Stimulated activated CD8-positive, alpha-beta memory T cell treated with anti-CD3 and anti-CD28 coated beads, Interleukin-4, amount 100 ng/mL, for 48 hours (primary cell): Measurements from ENCODE around the gene IP6K3.
A peak's percentile ranks its signal among the peaks of the same experiment; 100 is the strongest.

Experiments used
- DNase-seq: peaks from one replicate; pipeline ENCODE4 v3.0.0-alpha.2; 2020

The IP6K3 gene

GRCh38 chr6:33746651-33747100 lies at the start of gene IP6K3:
Gene IP6K3 (minus strand): TSS chr6:33746905. CDS start chr6:33735476, 11,429 bp downstream.
- DNase-seq: no peak

GRCh38 chr6:33794910-33795623 lies 48.4 kb upstream of the IP6K3 start:
- DNase-seq: no peak

- DNase-seq: no peak
Observed at GRCh38 chr6:33792981-33793380, 46.3 kb upstream of the IP6K3 start.

GRCh38 chr6:33791620-33792019 lies 44.9 kb upstream of the IP6K3 start:
- DNase-seq: no peak

- no peak for DNase-seq
Observed at GRCh38 chr6:33790910-33791309, 44.2 kb upstream of the IP6K3 start.

GRCh38 chr6:33790379-33790778 lies 43.7 kb upstream of the IP6K3 start:
- no peak for DNase-seq

- no peak for DNase-seq
Observed at GRCh38 chr6:33789550-33789895, 42.8 kb upstream of the IP6K3 start.

GRCh38 chr6:33788694-33789549 lies 42.2 kb upstream of the IP6K3 start, which contains the start of gene LEMD2:
Gene LEMD2 (minus strand): TSS chr6:33789130. CDS start chr6:33789116, 14 bp downstream.
- DNase-seq: peak; percentile 97

GRCh38 chr6:33787954-33788693 lies 41.4 kb upstream of the IP6K3 start:
- peak; percentile 75 for DNase-seq

- no peak for DNase-seq
Observed at GRCh38 chr6:33787346-33787953, 40.7 kb upstream of the IP6K3 start.

- no peak for DNase-seq
Observed at GRCh38 chr6:33786736-33787135, 40.0 kb upstream of the IP6K3 start.

GRCh38 chr6:33785778-33786177 lies 39.1 kb upstream of the IP6K3 start:
- no peak for DNase-seq

GRCh38 chr6:33784787-33785186 lies 38.1 kb upstream of the IP6K3 start:
- no peak for DNase-seq

GRCh38 chr6:33783781-33784520 lies 37.2 kb upstream of the IP6K3 start:
- DNase-seq: no peak

GRCh38 chr6:33782561-33782960 lies 35.9 kb upstream of the IP6K3 start:
- DNase-seq: no peak

GRCh38 chr6:33781131-33781975 lies 34.6 kb upstream of the IP6K3 start:
- no peak for DNase-seq

GRCh38 chr6:33779895-33780294 lies 33.2 kb upstream of the IP6K3 start:
- DNase-seq: no peak

GRCh38 chr6:33779290-33779689 lies 32.6 kb upstream of the IP6K3 start:
- DNase-seq: no peak

GRCh38 chr6:33778444-33779121 lies 31.9 kb upstream of the IP6K3 start:
- DNase-seq: no peak
